BE2C (cell line): ENCODE data around the gene IPPK.

Experiments used
- DNase-seq: peaks from one replicate; pipeline ENCODE4 v3.0.0-alpha.2; 2020
- H3K27me3 ChIP-seq: fragments of 250-450 bp; sonication (Bioruptor Pico); 2 replicates; pipeline ENCODE4 v1.5.1; 2020; ENCODE audit warnings: mild to moderate bottlenecking
- H3K36me3 ChIP-seq: fragments of 250-450 bp; sonication (Bioruptor Pico); 2 replicates; pipeline ENCODE4 v1.5.1; 2020; ENCODE audit warnings: mild to moderate bottlenecking
- H3K4me1 ChIP-seq: fragments of 250-450 bp; sonication (Bioruptor Pico); 2 replicates; pipeline ENCODE4 v1.5.1; 2020
- H3K4me3 ChIP-seq: 2 replicates; pipeline ENCODE4 v1.5.1; 2011; ENCODE audit warnings: low read depth, low read length
- H3K9me3 ChIP-seq: fragments of 250-450 bp; sonication (Bioruptor Pico); 2 replicates; pipeline ENCODE4 v1.5.1; 2020
- TF ChIP-seq, protein P1 (sequence below): IDR thresholded peaks from 2 replicates; pipeline ENCODE4 v1.5.1; 2012; ENCODE audit warnings: mild to moderate bottlenecking, low read depth, low read length

IPPK gene

DNA sequence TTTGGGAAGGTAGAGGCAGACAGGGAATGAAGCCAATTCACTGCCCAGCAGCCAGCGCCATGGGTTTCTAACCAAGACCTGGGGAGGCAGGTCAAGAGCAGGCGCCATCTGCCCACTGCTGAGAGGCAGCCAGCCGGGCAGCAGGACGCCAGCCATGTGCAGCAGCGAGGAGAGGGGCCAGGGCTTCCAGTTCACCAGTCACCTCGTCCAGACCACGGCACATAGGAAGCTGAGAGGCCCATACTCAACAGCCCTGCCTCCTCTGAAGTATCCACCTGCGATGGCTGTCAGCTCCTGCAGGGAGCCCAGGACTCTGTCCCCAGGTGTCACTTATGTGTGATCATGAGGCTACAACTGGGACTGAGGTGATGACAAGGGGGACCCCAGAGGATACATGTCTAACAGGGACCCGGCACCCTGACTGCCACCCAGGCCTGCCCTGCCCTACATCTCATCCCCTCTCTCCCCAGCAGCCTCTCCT is 30.1 kb downstream of the IPPK start:
- no peaks in the 10 kb centered on the region for H3K9me3 ChIP-seq
- no peak overlapping the region for H3K4me3 ChIP-seq
- TF ChIP-seq, protein P1, sequence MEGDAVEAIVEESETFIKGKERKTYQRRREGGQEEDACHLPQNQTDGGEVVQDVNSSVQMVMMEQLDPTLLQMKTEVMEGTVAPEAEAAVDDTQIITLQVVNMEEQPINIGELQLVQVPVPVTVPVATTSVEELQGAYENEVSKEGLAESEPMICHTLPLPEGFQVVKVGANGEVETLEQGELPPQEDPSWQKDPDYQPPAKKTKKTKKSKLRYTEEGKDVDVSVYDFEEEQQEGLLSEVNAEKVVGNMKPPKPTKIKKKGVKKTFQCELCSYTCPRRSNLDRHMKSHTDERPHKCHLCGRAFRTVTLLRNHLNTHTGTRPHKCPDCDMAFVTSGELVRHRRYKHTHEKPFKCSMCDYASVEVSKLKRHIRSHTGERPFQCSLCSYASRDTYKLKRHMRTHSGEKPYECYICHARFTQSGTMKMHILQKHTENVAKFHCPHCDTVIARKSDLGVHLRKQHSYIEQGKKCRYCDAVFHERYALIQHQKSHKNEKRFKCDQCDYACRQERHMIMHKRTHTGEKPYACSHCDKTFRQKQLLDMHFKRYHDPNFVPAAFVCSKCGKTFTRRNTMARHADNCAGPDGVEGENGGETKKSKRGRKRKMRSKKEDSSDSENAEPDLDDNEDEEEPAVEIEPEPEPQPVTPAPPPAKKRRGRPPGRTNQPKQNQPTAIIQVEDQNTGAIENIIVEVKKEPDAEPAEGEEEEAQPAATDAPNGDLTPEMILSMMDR: no peak
- no peaks in the 10 kb centered on the region for H3K27me3 ChIP-seq
- no peaks in the 10 kb centered on the region for H3K4me1 ChIP-seq
- no peak for DNase-seq
- H3K36me3 ChIP-seq: peaks cover 68% of the 10 kb centered on the region

DNA sequence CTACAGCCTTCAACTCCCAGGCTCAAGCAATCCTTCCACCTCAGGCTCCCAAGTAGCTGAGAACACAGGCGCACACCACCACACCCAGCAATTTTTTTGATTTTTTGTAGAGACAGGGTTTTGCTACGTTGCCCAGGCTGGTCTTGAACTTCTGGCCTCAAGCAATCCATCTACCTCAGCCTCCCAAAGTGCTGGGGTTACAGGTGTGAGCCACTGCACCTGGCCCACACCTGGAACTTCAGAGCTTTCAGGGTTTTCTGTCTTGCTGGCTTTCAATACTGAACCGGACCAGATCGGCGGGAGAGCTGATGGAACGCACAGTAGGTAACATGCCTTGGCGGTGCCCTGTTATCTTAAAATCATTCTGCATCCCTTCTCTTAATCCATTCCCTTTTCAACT is 30.8 kb downstream of the IPPK start:
- no peaks in the 10 kb centered on the region for H3K4me1 ChIP-seq
- H3K36me3 ChIP-seq: peaks cover 69% of the 10 kb centered on the region
- no peaks in the 10 kb centered on the region for H3K9me3 ChIP-seq
- no peak overlapping the region for H3K4me3 ChIP-seq
- TF ChIP-seq, protein P1: no peak
- DNase-seq: no peak
- H3K27me3 ChIP-seq: no peaks in the 10 kb centered on the region

DNA sequence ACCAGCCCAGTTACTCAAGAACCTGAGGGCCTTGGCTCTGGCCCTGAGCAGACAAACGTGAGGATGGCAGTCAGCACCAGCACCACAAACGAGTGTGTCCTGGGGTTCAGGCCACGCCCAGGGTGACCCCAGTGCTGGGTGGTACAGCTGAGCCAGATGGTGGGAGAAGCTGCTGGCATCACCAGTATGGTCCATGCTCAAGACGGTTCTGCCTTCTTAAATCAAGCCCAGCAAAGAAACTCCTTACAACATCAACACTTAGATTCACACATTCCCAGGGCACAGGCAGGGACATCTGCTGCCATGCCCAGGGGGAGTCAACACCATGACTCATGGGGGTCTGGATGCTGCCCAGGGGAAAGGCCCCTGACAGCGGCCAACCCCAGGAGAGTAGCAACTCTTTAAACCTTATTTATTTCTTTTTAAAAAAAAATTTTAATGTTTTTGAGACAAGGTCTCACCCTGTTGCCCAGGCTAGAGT is 31.3 kb downstream of the IPPK start:
- H3K36me3 ChIP-seq: peaks cover 69% of the 10 kb centered on the region

DNA sequence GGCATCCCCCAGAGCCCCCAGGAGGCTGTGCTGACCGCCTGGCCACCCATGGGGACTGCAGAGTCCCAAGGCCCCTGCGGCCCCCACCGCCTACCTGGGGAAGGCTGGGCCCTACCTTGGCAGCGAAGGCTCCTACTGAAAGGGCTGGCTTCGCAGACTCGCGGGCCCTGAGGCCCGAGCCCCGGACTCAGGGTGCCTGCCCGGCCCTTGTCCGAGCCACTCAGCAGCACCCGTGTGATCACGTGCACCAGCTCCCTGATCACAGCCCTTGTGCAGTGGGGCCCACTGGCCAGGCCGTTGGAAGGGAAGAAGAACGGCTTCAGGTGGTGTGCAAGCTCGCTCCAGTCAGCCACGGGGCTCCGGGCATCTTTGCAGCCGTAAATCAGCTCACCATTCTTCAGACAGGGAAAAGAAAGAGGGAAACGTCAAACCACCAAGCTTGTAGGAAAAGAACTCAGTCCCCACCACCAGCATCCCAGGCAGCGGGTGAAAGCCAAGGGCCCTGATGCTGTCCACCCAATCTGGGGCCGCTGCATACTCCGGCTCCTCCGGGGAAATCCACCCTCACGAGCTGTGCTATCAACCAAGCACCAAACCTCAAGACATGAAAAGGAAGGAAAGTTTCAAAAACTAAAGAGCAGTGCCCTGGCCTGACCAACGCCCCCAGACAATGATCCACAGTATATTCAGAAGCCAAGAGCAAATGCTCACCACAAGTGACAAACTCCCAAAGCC is 31.9 kb downstream of the IPPK start:
- Histone ChIP-seq H3K27me3 (no peaks in the 10 kb centered on the region), H3K9me3 (no peaks in the 10 kb centered on the region), H3K4me1 (no peaks in the 10 kb centered on the region), H3K36me3 (peaks cover 70% of the 10 kb centered on the region), H3K4me3 (no peak overlapping the region)
- TF ChIP-seq, protein P1: no peak
- no peak for DNase-seq

More for the DNA sequence above, 31.3 kb downstream of the IPPK start:
- Histone ChIP-seq H3K4me3 (no peak overlapping the region), H3K27me3 (no peaks in the 10 kb centered on the region), H3K9me3 (no peaks in the 10 kb centered on the region), H3K4me1 (no peaks in the 10 kb centered on the region)
- no peak for DNase-seq
- TF ChIP-seq, protein P1: no peak

DNA sequence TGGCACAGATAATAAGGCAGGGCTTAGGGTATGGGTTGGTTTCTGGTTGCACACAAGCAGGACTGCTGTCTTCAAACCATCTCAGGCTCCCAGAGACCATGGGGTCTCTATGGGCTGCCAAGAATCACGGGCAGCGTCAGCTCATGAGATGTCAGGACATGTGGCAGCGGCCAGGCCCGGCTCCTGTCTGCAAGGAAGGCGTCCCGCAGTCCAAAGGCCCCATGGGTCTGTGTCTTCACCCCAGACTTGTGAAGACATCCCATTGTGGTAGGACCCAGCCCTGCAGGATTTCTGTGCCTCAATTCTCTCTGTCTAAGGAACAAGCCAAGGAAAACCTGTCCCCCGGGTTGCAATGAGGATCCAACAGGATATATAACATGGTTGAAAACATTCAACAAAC is 32.6 kb downstream of the IPPK start:
- no peak for DNase-seq
- no peaks in the 10 kb centered on the region for H3K9me3 ChIP-seq
- peaks cover 70% of the 10 kb centered on the region for H3K36me3 ChIP-seq
- TF ChIP-seq, protein P1: no peak
- no peaks in the 10 kb centered on the region for H3K4me1 ChIP-seq
- no peak overlapping the region for H3K4me3 ChIP-seq
- no peaks in the 10 kb centered on the region for H3K27me3 ChIP-seq

DNA sequence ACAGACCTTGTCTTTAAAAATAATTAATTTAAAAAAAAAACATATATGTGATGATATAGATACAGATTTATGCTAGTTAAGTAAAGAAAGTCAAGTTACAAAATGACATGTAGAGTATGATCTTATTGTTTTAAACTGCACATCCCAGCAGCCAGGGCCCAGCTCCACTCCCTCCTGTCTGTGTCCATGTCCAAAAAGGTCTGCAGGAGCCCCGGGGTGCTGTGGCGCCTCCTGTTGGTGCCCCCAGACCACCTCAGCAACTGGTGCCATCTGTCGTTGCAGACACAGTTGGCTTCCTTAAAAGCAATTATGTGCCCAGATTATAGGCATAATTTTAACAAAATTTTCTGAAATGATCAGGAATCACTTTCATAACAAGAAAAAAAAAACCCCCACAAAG is 33.3 kb downstream of the IPPK start:
- Histone ChIP-seq H3K9me3 (no peaks in the 10 kb centered on the region), H3K36me3 (peaks cover 70% of the 10 kb centered on the region), H3K27me3 (no peaks in the 10 kb centered on the region), H3K4me3 (no peak overlapping the region), H3K4me1 (no peaks in the 10 kb centered on the region)
- TF ChIP-seq, protein P1: peak; percentile 29; the same call in 1 of the 2 replicates
- DNase-seq: no peak
